Measurements from ENCODE around the gene SIPA1. TPM values are rescaled to one million over a fixed set of nuclear protein-coding genes. Genes with fewer than 3 reads are reported as not detected.
A peak's percentile ranks its signal among the peaks of the same experiment; 100 is the strongest.

Gene SIPA1, protein sequence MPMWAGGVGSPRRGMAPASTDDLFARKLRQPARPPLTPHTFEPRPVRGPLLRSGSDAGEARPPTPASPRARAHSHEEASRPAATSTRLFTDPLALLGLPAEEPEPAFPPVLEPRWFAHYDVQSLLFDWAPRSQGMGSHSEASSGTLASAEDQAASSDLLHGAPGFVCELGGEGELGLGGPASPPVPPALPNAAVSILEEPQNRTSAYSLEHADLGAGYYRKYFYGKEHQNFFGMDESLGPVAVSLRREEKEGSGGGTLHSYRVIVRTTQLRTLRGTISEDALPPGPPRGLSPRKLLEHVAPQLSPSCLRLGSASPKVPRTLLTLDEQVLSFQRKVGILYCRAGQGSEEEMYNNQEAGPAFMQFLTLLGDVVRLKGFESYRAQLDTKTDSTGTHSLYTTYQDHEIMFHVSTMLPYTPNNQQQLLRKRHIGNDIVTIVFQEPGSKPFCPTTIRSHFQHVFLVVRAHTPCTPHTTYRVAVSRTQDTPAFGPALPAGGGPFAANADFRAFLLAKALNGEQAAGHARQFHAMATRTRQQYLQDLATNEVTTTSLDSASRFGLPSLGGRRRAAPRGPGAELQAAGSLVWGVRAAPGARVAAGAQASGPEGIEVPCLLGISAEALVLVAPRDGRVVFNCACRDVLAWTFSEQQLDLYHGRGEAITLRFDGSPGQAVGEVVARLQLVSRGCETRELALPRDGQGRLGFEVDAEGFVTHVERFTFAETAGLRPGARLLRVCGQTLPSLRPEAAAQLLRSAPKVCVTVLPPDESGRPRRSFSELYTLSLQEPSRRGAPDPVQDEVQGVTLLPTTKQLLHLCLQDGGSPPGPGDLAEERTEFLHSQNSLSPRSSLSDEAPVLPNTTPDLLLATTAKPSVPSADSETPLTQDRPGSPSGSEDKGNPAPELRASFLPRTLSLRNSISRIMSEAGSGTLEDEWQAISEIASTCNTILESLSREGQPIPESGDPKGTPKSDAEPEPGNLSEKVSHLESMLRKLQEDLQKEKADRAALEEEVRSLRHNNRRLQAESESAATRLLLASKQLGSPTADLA
- total RNA-seq, result 54.5 TPM
- long read RNA-seq, partial matches to known transcripts, result 10 of 11 reads
- long read RNA-seq, other reads (novel, unspliced or antisense), result 1 of 11 reads

GRCh38 chr11:65637794-65638419 is at the start of gene SIPA1:
Gene SIPA1 (plus strand): TSS chr11:65638101. CDS start chr11:65640922, 2,821 bp downstream.
- peak; percentile 94 for DNase-seq (ENCODE audit: low spot score)

GRCh38 chr11:65588199-65589054 is 49.5 kb upstream of the SIPA1 start:
- DNase-seq (ENCODE audit: low spot score), result no peak

DNA sequence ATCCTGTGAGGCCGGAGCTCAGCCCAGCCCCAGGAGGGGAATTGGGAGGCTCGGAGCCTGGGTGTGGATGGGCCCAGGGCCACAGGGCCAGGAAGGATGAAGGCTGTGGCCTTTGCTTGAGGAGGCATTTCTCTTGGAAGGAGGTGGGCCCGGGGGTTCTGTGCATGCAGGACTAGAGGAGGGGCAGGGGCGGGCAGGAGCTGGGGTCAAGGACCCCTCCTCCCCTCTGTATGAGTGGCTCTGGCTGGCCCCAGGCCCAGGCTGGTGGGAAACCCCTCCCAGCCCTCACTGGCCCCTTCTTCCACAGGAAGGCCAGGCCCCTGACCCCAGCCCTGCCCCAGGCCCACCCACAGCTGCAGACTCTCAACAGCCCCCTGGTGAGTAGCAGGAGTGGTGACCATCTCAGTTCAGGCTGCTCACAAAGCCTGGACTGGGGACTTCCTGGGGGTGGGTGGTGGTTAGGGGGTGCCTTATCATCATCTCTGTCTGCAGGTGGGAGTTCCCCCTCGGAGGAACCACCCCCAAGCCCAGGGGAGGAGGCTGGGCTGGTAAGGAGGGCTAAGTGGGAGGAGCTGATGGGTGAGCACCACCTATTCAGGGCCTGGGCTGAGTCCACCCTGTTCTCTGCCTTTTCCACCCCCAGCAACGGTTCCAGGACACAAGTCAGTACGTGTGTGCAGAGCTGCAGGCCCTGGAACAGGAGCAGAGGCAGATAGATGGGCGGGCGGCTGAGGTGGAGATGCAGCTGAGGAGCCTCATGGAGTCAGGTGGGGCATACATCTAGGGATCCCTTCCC is 48.3 kb upstream of the SIPA1 start:
- DNase-seq (ENCODE audit: low spot score), result no peak

GRCh38 chr11:65590240-65590738 is 47.6 kb upstream of the SIPA1 start:
- DNase-seq (ENCODE audit: low spot score), result no peak

DNA sequence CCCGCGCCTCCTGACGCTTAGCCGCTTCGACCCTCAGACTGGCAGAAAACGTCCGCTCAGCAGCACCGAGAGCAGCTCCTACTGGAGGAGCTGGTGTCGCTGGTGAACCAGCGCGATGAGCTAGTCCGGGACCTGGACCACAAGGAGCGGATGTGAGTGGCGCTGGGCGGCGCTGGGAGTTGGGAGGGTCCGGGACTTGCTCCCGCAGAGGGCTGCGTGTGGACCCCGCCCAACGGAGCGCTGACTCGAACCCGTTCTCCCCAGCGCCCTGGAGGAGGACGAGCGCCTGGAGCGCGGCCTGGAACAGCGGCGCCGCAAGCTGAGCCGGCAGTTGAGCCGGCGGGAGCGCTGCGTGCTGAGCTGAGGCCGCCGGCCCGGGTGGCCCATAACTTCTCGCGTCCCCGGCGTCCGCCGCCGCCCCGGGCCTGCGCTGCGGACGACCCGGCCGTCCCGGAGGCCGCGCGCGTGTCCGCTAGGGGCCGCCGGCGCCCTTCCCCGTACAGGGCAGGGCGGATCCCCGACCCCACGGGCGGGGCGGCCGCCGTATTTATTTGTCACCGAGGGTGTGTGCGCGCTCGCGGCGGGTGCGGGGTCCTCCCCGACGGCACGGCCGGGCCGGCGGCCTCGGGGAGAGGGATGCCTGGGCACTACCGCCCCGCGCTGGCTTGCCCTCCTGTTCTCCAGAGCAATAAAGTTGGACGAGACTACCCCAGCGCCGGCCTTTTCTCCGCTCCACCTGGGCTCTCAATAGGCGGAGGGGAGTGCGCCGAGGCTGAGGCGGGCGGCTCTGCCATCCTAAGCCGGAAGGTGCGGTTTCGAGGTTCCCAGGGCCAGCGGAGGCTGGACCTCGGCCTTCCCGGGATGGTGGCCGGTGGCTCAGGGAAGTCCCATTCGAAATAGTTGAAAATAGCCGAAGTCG is 45.7 kb upstream of the SIPA1 start:
- no peak for DNase-seq (ENCODE audit: low spot score)

- no peak for DNase-seq (ENCODE audit: low spot score)
Observed at GRCh38 chr11:65592858-65593517, 44.9 kb upstream of the SIPA1 start.

- no peak for DNase-seq (ENCODE audit: low spot score)
Observed at GRCh38 chr11:65593518-65594414, 44.1 kb upstream of the SIPA1 start.

GRCh38 chr11:65595131-65595530 is 42.8 kb upstream of the SIPA1 start:
- no peak for DNase-seq (ENCODE audit: low spot score)

- no peak for DNase-seq (ENCODE audit: low spot score)
Observed at GRCh38 chr11:65595543-65596281, 42.2 kb upstream of the SIPA1 start, which contains the start of gene KCNK7. Gene KCNK7 (minus strand): TSS chr11:65595800. CDS start chr11:65595772, 28 bp downstream.

DNA sequence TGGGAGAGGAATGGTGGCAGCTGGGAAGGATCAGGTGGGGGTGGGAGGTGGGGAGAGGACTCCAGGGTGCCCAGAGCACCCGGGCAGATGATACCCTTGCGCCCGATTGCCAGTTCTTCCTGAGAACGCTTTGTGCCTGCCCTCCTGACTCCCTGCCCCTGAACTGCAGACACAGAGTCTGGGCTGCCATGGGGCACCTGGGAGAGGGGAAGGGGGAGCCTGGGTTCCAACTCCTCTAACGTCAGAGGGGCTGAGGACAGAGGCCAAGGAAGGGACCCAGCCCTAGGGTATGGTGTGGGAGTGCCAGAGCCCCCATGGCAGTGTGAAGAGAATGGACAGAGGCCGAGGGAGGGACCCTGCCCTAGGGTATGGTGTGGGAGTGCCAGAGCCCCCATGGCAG is 41.4 kb upstream of the SIPA1 start:
- no peak for DNase-seq (ENCODE audit: low spot score)

DNA sequence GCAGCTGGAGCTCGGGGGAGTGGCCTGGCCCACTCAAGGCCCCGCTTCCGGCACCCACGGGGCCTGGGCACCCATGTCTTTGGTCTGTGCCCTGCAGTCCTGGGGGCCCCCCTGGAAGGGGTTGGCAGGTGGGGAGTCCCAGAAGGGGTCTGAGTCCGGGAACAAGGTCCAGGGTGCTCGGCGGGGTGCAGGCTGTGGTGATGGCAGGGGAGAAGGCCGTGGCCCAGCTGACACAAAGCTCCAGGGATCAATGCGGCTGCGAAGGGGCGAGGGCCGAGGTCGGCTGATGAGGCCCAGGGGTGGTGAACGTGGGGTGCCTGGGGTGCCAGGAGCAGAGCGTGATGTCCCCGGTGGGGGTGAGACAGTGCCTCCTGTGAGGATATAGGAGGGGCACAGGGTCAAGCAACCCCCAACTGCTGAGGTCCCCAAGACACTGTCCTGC is 39.6 kb upstream of the SIPA1 start:
- no peak for DNase-seq (ENCODE audit: low spot score)

DNA sequence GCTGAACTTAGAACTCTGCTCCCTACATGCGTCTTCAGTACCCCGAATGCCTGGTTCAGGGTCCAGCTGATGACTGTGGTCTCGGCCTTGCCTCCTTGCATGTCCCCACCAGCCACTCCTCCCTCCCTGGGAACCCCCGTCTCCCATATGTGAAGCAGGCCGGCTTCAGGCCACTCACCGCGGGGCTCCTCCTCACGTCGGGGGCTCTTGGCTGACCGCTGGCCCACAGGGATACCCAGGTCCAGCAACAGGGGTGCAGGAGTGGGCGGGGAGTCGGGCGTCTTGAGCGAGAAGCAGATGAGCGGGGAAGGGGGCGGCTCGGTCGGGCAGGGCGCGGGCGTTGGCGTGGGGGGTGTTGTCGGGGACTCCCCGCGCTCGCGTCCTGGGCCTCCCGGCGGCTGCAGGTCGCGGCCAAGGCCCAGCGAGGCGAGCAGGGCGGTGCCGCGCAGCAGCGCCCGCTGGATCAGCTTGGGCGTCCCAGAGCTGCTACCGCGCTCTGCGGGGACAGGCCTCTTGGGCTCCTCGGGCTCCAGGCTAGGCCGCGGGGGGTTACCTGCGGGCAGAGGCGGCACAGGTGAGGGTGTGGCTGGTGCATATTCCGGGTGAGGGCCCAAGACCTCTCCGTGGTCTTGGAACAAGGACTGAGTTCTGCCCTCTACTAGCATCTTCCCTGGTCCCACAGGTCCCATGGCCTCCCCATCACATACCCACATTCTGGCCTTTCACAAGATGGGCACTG is 38.5 kb upstream of the SIPA1 start:
- DNase-seq (ENCODE audit: low spot score), result no peak

DNA sequence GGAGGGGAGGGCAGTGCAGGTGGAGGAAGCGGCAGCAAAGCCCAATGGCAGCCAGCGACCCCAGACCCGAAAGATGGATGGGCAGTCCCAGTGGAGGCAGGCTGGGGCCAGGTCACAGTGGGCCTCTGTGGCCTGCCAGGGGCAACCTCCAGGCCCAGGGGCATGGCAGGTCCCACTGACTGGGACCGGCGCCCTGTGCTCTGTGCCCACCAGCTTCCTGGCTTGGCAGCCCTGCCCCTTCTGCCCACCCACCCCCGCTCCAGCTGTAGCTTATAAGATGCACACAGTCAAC is 38.0 kb upstream of the SIPA1 start:
- DNase-seq (ENCODE audit: low spot score), result no peak

DNA sequence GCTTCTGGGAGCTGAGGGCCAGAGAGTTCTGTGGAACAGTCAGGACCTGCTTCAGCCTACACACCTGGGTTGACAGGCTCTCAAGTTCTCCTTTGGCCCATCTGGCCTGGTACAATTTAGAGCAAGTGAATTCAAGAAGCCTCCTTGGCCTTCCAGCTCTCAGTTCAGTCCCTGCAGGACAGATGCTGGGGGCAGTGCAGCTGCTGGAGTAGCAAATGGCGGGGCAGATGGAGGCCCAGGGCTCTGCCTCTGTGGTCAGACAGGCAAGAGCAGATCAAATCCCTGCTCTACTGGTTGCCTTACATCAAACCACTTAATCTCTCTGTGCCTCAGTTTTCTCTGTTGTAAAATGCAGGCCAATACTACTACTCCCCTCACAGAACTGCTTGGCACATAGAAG is 33.6 kb upstream of the SIPA1 start:
- DNase-seq (ENCODE audit: low spot score), result no peak
